ENCODE measurements around the gene ACOT7.

GRCh38 chr1:6338695-6339094 is 54.9 kb downstream of the ACOT7 start:
- TF ChIP-seq POLR2A (IDR thresholded peaks at IDR 0.05), result no peak
- TF ChIP-seq, protein P1, sequence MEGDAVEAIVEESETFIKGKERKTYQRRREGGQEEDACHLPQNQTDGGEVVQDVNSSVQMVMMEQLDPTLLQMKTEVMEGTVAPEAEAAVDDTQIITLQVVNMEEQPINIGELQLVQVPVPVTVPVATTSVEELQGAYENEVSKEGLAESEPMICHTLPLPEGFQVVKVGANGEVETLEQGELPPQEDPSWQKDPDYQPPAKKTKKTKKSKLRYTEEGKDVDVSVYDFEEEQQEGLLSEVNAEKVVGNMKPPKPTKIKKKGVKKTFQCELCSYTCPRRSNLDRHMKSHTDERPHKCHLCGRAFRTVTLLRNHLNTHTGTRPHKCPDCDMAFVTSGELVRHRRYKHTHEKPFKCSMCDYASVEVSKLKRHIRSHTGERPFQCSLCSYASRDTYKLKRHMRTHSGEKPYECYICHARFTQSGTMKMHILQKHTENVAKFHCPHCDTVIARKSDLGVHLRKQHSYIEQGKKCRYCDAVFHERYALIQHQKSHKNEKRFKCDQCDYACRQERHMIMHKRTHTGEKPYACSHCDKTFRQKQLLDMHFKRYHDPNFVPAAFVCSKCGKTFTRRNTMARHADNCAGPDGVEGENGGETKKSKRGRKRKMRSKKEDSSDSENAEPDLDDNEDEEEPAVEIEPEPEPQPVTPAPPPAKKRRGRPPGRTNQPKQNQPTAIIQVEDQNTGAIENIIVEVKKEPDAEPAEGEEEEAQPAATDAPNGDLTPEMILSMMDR (IDR thresholded peaks at IDR 0.05 in 8 of 11, conservative IDR thresholded peaks at IDR 0.05 in 3 of 11), result no peak
